GM12875 (cell line): ENCODE measurements around the gene KPTN.
"Not testable (repeated sequence)": the region's sequence is repeated elsewhere in the genome, so short reads cannot be mapped to it uniquely, and the experiment has no call there.

Experiments used
- H3K4me3 ChIP-seq: one replicate; pipeline ENCODE4 v1.5.1; 2011; ENCODE audit warnings: low read depth, low read length, control low read depth
- TF ChIP-seq, protein P1 (sequence below): IDR thresholded peaks from 2 replicates; pipeline ENCODE4 v1.5.1; 2011; ENCODE audit warnings: low read depth, mild to moderate bottlenecking, control low read depth, inconsistent platforms, low read length, moderate library complexity, borderline replicate concordance; ENCODE audit not compliant: insufficient read depth

Gene KPTN

DNA sequence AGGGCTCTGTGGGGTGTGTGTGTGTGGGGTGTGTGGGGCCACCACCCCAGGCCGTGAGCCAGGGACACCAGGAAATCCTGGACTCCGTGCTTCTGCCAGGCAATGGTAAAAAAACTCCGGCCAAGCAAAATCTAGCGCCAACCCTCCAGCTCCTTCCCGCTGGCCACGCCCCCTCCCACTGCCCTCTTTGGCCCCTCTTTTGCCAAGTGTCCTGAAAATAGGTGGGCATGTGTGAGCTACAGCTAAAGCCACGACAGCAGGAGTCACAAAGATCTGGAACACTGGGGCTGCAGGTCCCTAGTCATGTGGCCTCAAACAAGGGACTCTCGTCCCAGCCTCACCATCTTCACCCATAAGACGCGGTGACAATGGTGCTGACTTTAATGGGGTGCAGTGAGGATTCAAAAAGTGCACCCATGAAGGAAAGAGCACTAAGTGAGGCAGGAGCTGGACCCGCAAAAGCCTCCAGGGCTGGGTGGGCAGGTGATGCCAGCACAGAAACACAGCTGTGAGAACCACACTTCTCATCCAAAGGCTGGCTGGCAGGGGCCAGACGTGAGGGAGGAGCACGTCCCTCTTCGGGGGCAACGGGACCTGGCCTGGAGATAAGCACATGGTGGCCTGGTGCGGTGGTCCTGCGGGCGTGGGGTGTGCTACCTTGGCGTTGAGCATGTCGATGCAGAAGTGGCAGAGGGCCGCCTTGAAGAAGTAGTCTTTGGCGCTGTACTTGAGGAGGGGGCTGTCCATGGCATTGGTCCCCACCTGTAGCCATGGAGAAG lies 7.5 kb upstream of the KPTN start:
- no peak overlapping the region for H3K4me3 ChIP-seq
- TF ChIP-seq, protein P1, sequence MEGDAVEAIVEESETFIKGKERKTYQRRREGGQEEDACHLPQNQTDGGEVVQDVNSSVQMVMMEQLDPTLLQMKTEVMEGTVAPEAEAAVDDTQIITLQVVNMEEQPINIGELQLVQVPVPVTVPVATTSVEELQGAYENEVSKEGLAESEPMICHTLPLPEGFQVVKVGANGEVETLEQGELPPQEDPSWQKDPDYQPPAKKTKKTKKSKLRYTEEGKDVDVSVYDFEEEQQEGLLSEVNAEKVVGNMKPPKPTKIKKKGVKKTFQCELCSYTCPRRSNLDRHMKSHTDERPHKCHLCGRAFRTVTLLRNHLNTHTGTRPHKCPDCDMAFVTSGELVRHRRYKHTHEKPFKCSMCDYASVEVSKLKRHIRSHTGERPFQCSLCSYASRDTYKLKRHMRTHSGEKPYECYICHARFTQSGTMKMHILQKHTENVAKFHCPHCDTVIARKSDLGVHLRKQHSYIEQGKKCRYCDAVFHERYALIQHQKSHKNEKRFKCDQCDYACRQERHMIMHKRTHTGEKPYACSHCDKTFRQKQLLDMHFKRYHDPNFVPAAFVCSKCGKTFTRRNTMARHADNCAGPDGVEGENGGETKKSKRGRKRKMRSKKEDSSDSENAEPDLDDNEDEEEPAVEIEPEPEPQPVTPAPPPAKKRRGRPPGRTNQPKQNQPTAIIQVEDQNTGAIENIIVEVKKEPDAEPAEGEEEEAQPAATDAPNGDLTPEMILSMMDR: no peak

DNA sequence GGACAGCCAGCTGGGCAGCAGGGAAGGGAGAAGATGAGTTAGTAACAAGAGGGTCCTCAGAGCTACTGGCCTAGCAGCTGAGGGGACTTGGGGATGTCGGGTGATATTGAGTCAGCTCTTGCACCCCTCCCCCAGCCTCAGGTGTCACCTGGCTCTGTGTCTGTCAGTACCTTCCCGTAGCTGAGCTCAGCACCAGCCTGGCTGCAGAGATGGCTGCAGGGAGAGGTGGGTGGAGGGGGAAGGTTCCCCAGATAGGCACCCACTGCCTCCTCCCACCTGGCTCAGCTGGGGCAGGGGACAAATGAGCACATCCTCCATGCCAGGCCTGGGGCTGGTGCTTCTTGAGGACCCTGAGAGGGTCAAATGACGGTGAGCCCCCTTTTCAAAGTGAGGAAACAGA lies 6.8 kb upstream of the KPTN start:
- TF ChIP-seq, protein P1: no peak
- H3K4me3 ChIP-seq: no peak overlapping the region

- TF ChIP-seq, protein P1: no peak
- no peak overlapping the region for H3K4me3 ChIP-seq
Observed at GRCh38 chr19:47490031-47490430, 6.0 kb upstream of the KPTN start.

GRCh38 chr19:47489072-47489914 lies 5.3 kb upstream of the KPTN start:
- H3K4me3 ChIP-seq: no peak overlapping the region
- TF ChIP-seq, protein P1: no peak

DNA sequence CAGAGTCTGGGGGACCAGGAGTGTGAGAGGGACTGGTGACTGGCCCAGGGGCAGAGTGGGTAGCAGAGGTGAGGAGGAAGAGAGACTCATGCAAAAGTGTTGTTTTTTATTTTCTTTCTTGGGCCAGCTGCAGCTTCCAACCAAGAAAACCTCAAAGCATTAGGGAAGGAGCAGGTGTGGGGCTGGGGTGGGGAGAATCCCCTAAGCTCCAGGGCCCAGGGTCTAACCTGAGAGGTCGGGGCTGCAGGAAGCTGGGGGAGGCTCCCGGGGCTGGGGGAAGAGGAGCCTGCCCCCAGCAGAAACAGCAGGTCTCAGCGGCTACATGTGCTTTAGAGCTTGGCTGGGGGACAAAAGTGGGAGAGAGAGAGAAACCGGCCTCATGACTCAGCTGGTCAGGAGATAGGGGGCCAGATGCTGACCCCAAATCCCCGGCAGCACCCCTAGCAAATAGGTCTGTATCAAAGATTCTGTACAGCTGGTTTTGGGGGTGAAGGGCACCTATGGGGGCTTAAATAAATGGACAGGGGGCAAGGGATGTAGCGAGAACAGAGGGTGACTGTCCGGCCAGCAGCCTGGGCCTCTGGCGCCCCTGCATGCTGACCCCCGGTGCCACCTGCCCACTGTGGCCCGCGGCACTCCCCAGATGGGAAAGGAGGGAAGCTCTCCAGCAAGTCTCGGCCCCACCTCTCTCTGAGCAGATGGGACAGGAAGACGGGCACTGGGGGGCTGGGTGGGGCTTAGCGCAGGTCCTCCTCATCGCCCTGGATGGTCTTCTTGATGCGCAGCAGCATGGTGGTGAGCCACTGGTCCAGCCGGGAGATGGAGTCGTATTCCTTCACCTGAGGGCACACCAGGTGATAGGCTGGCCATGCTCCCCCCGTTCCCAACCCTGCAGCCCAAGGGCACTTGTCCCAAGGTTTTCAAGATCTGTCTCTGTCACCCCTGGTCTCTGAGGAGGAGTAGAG lies 3.8 kb upstream of the KPTN start:
- TF ChIP-seq, protein P1: no peak
- H3K4me3 ChIP-seq: no peak overlapping the region

GRCh38 chr19:47486900-47487299 lies 2.9 kb upstream of the KPTN start:
- TF ChIP-seq, protein P1: no peak
- H3K4me3 ChIP-seq: no peak overlapping the region

DNA sequence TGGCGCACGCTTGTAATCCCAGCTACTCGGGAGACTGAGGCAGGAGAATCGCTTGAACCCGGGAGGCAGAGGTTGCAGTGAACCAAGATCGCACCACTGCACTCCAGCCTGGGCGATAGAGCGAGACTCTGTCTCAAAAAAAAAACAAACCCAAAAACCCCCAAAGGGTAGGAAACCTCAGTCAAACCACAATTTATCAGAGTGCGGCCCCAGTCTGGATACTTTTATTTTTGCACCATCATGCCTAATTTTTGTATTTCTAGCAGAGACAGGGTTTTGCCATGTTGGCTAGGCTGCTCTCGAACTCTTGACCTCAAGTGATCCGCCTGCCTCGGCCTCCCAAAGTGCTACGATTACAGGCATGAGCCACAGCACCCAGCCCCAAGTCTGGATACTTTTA lies 2.2 kb upstream of the KPTN start:
- H3K4me3 ChIP-seq: not testable (repeated sequence)
